PC-3 (cell line): ENCODE results near the gene GSG1L.

Experiments used
- CTCF ChIP-seq: fragments of 300-600 bp; sonication (generic); conservative IDR thresholded peaks from 2 replicates; pipeline ENCODE4 v1.5.1; 2017; ENCODE audit warnings: antibody characterized with exemption, low read depth, mild to moderate bottlenecking, low read length
- EZH2 ChIP-seq: fragments of 300-600 bp; sonication (generic); IDR thresholded peaks from one replicate; pipeline ENCODE4 v1.6.1; 2017; ENCODE audit warnings: antibody characterized with exemption, mild to moderate bottlenecking, low read length; ENCODE audit not compliant: unreplicated experiment
- EZH2phosphoT487 ChIP-seq: fragments of 300-600 bp; sonication (generic); IDR thresholded peaks from 2 replicates; pipeline ENCODE4 v1.6.1; 2018; ENCODE audit warnings: mild to moderate bottlenecking, antibody characterized with exemption, low read length, borderline replicate concordance

GRCh38 chr16:28001184-28001583 is 62.3 kb downstream of the GSG1L start:
- no peak for TF ChIP-seq EZH2
- TF ChIP-seq CTCF: no peak
- no peak for TF ChIP-seq EZH2phosphoT487
